BLaER1 (cell line): Measurements from ENCODE around the gene FGF8.

ENCODE experiments used
- H3K27ac ChIP-seq: shearing (Covaris generic); formaldehyde crosslinking; 2 replicates; pipeline ENCODE4 v1.8.1; 2022
- H3K27me3 ChIP-seq: shearing (Covaris generic); formaldehyde crosslinking; 2 replicates; pipeline ENCODE4 v1.8.1; 2022
- H3K36me3 ChIP-seq: shearing (Covaris generic); formaldehyde crosslinking; 2 replicates; pipeline ENCODE4 v1.8.1; 2022
- H3K4me1 ChIP-seq: shearing (Covaris generic); formaldehyde crosslinking; 2 replicates; pipeline ENCODE4 v1.8.1; 2022
- H3K4me2 ChIP-seq: shearing (Covaris generic); formaldehyde crosslinking; 2 replicates; pipeline ENCODE4 v1.8.1; 2022
- H3K4me3 ChIP-seq: shearing (Covaris generic); formaldehyde crosslinking; 2 replicates; pipeline ENCODE4 v1.8.1; 2022
- H3K9ac ChIP-seq: shearing (Covaris generic); formaldehyde crosslinking; 2 replicates; pipeline ENCODE4 v1.8.1; 2022
- H3K9me3 ChIP-seq: shearing (Covaris generic); formaldehyde crosslinking; 2 replicates; pipeline ENCODE4 v1.8.1; 2022
- H4K20me1 ChIP-seq: shearing (Covaris generic); formaldehyde crosslinking; 2 replicates; pipeline ENCODE4 v1.8.1; 2022
- Cebpa-rat ChIP-seq: shearing (Covaris generic); IDR thresholded peaks from 2 replicates; pipeline ENCODE4 v1.8.1; 2022

The FGF8 gene, protein sequence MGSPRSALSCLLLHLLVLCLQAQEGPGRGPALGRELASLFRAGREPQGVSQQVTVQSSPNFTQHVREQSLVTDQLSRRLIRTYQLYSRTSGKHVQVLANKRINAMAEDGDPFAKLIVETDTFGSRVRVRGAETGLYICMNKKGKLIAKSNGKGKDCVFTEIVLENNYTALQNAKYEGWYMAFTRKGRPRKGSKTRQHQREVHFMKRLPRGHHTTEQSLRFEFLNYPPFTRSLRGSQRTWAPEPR

DNA sequence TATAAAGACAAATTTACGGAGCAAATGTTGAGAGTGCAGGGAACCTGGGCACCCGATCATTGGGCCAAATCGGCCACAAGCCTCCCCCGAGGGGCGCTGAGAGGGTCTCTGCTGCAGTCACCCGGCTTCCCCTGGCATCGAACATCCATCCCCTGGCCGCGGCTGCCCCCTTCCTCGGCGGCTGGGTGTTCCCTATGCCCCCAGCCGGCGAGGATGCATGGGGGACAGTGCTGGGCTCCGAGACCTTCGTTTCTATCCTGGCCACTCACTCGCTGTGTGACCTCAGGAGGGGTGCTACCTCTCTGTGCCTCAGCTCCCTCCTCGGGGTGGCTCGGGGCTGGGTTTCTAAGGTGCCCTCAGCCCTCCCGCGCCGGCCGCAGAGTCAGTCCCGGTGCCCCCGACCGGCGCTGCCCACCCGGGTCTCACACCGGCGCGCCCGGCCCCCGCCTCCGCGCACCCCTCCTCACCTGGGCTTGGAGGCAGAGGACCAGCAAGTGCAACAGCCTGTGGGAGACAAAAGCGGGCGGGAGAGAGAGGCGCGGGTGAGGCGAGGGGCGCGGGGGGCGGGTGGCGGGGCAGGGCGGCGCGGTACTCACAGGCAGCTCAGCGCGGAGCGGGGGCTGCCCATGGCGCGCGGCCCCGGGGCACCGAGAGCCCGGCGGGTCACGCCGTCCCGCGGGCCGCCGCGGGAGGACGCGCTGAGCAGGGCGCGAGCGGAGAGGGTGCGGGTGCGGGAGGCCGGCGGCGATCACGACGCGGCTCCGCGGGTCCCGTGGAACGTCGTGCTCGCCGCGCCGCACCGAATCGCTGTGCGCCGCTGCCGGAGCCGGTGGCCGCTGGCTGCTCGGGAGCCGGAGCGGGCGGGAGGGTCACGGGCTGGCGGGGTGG, at the start of gene FGF8:
Gene FGF8 (minus strand): TSS at position 842 of the 888 bp plus-strand sequence. CDS start 214 bp downstream, at position 628.
- Histone ChIP-seq H3K4me3 (no peak within 1 kb of the TSS), H3K27ac (no peak within 1 kb of the TSS), H3K36me3 (0 out of 2 replicates have a peak, but pooled peaks cover 7% of the 10 kb centered on the region), H4K20me1 (peaks cover 91% of the 10 kb centered on the region), H3K4me2 (no peak within 1 kb of the TSS), H3K9me3 (no peaks in the 10 kb centered on the region), H3K4me1 (peaks cover 21% of the 10 kb centered on the region), H3K9ac (no peak within 1 kb of the TSS), H3K27me3 (peaks cover 98% of the 10 kb centered on the region)
- TF ChIP-seq Cebpa-rat: no peak

DNA sequence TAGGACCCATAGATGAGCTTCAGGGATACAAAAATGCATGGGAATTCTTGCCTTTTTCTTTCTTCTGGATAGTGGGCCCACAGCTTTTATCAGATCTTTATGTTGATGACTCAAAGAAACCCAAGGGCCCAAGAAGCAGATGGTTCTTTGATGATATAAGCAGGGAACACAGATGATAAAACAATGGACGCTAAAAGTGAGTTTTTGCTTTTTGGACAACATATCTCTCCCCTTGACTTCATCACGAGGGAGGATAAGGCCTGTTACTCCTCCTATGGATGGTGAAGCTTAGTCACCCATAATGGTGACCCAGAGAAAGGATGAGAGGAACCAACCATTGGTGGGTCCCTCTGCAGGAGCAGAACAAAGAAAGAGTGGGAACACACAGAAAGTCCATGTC, 48.8 kb upstream of the FGF8 start:
- Histone ChIP-seq H3K9ac (no peak overlapping the region), H3K27ac (no peak overlapping the region), H4K20me1 (0 out of 2 replicates have a peak, but pooled peaks cover under 1% of the 10 kb centered on the region), H3K4me1 (peaks cover 34% of the 10 kb centered on the region), H3K9me3 (no peaks in the 10 kb centered on the region), H3K36me3 (peaks cover 5% of the 10 kb centered on the region; the same call in 1 of the 2 replicates), H3K4me2 (no peak overlapping the region), H3K27me3 (no peaks in the 10 kb centered on the region), H3K4me3 (no peak overlapping the region)
- no peak for TF ChIP-seq Cebpa-rat

DNA sequence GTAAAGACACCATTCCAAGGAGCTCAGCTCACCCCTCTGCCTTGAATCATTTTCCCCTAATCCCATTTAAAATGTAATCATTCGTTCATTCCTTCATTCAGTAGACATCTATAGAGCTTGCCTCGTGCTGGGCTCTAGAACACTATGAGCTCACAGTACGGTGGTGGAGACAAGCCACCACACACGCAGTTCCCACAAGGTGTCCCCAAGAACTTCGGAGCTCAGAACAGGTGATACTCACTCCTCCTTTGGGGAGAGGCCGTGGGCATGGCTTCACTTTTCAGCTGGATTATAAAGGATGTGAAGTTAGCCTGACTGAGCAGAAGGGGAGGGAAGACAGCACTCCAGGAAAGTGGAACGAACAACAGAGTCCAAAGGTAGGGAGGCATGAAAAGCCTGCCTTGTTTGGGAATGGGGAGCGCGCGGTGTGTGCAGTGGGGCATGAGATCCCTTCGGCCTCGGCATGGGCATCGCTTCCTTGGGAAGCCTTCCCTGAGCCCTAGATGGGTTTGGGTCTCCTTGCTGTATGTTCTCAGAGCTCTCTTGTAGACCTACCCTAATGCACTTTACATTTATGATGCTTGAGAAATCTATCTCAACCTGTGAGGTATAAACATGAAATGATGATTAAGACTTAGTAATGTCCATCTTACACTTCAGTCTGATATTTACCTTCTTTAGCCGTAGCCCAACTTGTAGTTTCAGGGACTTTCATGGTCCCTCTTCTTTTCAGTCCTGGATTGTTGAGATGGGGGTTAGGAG, 43.1 kb upstream of the FGF8 start:
- peaks cover 36% of the 10 kb centered on the region for H3K4me1 ChIP-seq
- no peak for TF ChIP-seq Cebpa-rat
- peak overlapping the region; percentile 97 for H3K4me3 ChIP-seq
- H3K4me2 ChIP-seq: peak overlapping the region; percentile 97
- peak overlapping the region; percentile 78 for H3K9ac ChIP-seq
- peak overlapping the region; percentile 94 for H3K27ac ChIP-seq
- no peaks in the 10 kb centered on the region for H3K27me3 ChIP-seq
- peaks cover 41% of the 10 kb centered on the region for H4K20me1 ChIP-seq
- no peaks in the 10 kb centered on the region for H3K36me3 ChIP-seq
- no peaks in the 10 kb centered on the region for H3K9me3 ChIP-seq

DNA sequence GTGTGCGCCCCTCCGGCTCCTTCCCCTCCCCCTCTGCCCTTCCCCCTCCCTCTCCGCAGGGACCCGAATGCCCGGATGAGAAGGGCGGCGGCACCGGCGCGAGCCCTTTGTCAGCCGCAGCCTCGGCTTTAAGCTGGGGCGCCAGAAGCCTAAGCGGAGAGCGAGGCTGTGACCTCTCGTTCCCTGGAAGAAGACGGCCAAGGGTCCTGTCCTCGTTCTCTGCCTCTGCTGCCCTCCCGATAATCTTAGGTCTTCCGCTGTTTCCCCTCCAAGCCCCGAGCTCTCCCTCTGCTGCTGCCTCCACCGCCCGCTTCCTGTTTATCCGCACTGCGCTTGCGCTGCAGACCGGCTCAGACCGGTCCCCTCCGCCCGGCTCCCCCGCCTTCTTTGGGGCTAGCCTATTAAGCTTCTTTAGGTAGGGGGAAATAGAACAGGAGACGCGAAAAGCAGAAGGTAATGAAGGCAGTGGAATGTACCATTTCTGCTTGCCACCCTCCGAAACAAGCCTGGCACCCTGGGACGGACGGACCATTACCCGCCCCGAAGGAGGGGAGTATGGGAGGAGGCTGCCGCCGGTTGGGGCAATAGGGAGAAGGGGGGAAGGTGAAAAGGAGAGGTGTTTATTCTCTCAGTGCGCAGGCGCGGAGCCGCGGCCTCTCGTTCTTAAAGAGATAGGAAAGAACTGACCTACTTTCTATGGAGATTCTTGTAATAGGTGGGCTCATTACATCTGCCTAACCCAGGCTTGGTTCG, 42.4 kb upstream of the FGF8 start, which contains the start of gene OGA:
Gene OGA (minus strand): TSS at position 326 of the 753 bp plus-strand sequence. CDS start 422 bp downstream, outside the sequence.
- Histone ChIP-seq H3K4me3 (peak within 1 kb of the TSS; percentile 97), H3K4me2 (peak within 1 kb of the TSS; percentile 97), H3K36me3 (peaks cover 2% of the 10 kb centered on the region; the same call in 1 of the 2 replicates), H3K27ac (peak within 1 kb of the TSS; percentile 94), H3K9ac (peak within 1 kb of the TSS; percentile 94), H3K27me3 (no peaks in the 10 kb centered on the region), H4K20me1 (peaks cover 49% of the 10 kb centered on the region), H3K4me1 (peaks cover 39% of the 10 kb centered on the region), H3K9me3 (no peaks in the 10 kb centered on the region)
- TF ChIP-seq Cebpa-rat: no peak

DNA sequence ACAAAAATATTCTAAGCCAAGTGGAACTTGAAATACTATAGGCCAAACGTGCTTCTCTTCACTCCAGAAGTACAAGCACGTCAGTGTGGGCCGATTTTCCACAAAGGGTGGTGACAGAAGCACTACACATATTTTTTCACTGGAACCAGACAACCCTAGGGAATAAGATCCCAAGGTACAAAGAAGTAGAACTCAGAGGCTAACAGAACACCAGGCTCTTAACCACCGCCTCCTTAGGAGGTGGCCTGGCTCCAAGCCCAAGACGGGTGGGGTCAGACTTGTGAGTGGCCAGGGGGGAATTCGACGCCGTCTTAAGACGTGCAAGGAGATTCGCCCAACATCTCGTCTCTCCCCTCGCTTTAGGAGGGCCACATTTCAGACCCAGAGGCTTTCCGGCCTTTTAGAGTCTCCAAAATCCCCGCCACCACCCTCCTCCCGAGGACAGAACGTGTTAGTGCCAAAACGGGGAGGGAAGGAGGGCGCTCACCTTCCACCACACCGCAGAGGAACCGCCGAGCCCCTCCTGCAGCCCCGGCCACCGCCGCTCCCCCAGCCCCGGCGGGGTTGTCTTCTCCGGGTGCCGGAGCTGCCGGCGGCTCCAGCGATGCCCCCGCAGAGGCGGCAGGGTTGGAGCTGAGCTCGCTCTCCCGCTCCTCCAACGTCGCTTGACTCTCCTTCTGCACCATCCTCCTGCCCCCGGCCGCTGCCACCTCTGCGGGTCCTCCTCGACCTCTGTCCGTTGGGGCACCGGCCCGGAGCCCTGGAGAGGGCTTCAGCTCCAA, 41.6 kb upstream of the FGF8 start:
- H3K27ac ChIP-seq: peak overlapping the region; percentile 94
- peaks cover 56% of the 10 kb centered on the region for H4K20me1 ChIP-seq

DNA sequence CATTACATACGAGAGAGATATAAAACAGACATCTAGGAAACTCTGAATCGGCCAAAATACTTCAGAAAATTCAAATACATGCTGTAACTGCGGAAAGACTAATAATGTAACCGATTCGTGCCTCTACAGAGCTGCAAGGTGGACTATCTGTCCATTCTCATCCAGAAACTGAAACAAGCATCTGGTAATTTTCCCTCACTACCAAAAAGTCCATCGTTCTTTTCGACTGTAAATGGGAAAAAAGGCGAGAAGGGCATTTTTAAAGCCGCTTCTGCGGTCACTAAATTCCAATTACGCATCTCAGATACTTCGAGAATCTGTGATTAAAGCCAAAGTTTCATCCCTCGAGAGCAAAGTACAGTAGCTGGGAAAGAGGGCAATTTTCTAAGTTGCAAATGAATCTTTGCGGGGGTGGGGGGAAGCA, 41.0 kb upstream of the FGF8 start:
- peaks cover 62% of the 10 kb centered on the region for H4K20me1 ChIP-seq
- peak overlapping the region; percentile 94 for H3K27ac ChIP-seq

More for the DNA sequence above, 41.6 kb upstream of the FGF8 start:
- peaks cover 9% of the 10 kb centered on the region for H3K36me3 ChIP-seq
- H3K4me2 ChIP-seq: peak overlapping the region; percentile 89
- peak overlapping the region; percentile 94 for H3K9ac ChIP-seq
- no peak for TF ChIP-seq Cebpa-rat
- peak overlapping the region; percentile 97 for H3K4me3 ChIP-seq
- H3K4me1 ChIP-seq: peaks cover 39% of the 10 kb centered on the region
- H3K9me3 ChIP-seq: no peaks in the 10 kb centered on the region
- no peaks in the 10 kb centered on the region for H3K27me3 ChIP-seq

DNA sequence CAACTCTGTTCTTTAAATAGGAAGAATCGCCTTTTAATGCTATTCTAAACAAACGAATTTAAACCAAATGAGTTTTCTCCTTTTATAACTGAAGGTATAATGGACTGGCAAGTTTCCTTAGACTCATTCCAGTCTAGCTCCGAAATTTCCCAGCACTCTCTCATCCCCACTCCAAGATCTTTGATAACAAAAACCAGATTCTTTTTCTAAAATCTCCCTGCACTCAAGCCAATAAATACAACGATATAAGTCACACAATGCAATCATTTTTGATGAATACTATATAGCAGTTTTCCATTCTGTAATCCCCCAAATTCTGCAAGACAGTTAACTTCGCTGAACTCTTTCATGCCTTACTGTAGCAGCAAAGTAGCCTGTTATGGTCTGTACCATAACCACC, 40.5 kb upstream of the FGF8 start:
- TF ChIP-seq Cebpa-rat: no peak
- Histone ChIP-seq H3K36me3 (peaks cover 19% of the 10 kb centered on the region), H3K27me3 (no peaks in the 10 kb centered on the region), H3K4me2 (peak overlapping the region; percentile 89), H3K4me1 (peaks cover 39% of the 10 kb centered on the region), H3K4me3 (peak overlapping the region; percentile 97), H3K27ac (peak overlapping the region; percentile 94), H3K9ac (peak overlapping the region; percentile 94), H3K9me3 (no peaks in the 10 kb centered on the region), H4K20me1 (peaks cover 68% of the 10 kb centered on the region)

More for the DNA sequence above, 41.0 kb upstream of the FGF8 start:
- H3K27me3 ChIP-seq: no peaks in the 10 kb centered on the region
- peak overlapping the region; percentile 94 for H3K9ac ChIP-seq
- H3K4me1 ChIP-seq: peaks cover 39% of the 10 kb centered on the region
- H3K9me3 ChIP-seq: no peaks in the 10 kb centered on the region
- peak overlapping the region; percentile 89 for H3K4me2 ChIP-seq
- peaks cover 15% of the 10 kb centered on the region for H3K36me3 ChIP-seq
- peak overlapping the region; percentile 97 for H3K4me3 ChIP-seq
- no peak for TF ChIP-seq Cebpa-rat

DNA sequence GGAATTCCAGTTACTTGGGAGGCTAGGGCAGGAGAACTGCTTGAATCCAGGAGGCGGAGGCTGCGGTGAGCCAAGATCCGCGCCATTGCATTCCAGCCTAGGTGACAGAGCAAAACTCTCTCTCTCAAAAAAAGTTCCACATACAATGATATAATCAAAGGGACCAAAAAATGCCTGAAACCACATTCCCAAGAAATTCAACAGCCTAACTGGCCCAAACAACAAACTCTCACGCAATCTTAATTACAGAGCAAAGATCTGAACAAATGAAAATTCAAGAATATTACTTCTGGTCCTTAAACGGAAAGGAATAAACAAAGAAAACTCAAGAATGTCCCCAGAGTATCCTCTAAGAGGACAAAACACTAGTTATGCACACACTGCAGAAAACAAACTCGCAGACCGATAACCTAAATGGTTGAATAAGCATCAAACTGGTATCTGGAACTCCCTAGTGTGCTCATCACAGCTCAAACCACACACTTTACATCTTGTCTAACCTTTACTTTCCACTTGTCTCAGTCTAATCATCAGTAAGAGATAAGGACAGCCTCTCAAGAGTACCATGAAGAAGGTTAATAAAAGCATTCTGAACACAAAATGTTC, 38.7 kb upstream of the FGF8 start:
- Histone ChIP-seq H3K27me3 (no peaks in the 10 kb centered on the region), H3K27ac (no peak overlapping the region), H3K9ac (peak overlapping the region; percentile 94; the same call in 1 of the 2 replicates), H3K4me2 (peak overlapping the region; percentile 89), H3K4me3 (peak overlapping the region; percentile 97), H3K4me1 (peaks cover 27% of the 10 kb centered on the region), H3K9me3 (no peaks in the 10 kb centered on the region), H3K36me3 (peaks cover 38% of the 10 kb centered on the region), H4K20me1 (peaks cover 86% of the 10 kb centered on the region)
- TF ChIP-seq Cebpa-rat: no peak
